H1 (cell line): ENCODE measurements around the gene FANCL. TPM values are rescaled to one million over a fixed set of nuclear protein-coding genes. Genes with fewer than 3 reads are reported as not detected.

Experiments
- CTCF ChIA-PET: fragments of 300-600 bp; sonication (Branson Sonifier 250); formaldehyde crosslinking; loops from one replicate; lab custom pipeline; 2021; ENCODE audit not compliant: partially characterized antibody; lab: Charles Lee
- POLR2A ChIA-PET: fragments of 300-600 bp; sonication (Branson Sonifier 250); formaldehyde crosslinking; loops from one replicate; lab custom pipeline; 2021; ENCODE audit warnings: inconsistent platforms; ENCODE audit not compliant: partially characterized antibody; lab: Charles Lee
- DNase-seq, 2 experiments: peaks; one replicate each; pipeline versions ENCODE4 v3.0.0 to v3.0.0-alpha.2; 2010 to 2022; ENCODE audit warnings: low spot score in 2 of 2, low read depth in 1 of 2, mixed read lengths in 1 of 2
- FAIRE-seq: peaks from 2 replicates; lab custom pipeline; 2011; peaks lifted over from hg19 to GRCh38; lab: Jason Lieb, UNC
- H2AFZ ChIP-seq: 2 replicates; pipeline ENCODE4 v1.8.1; 2012; ENCODE audit warnings: low read length, inconsistent platforms
- H2AK5ac ChIP-seq: 2 replicates; pipeline ENCODE4 v1.6.1; 2013; ENCODE audit warnings: low read depth, low read length
- H2BK120ac ChIP-seq: replicated peaks from 2 replicates; pipeline ENCODE3; 2013; ENCODE audit warnings: low read depth, low read length, inconsistent platforms
- H2BK12ac ChIP-seq: 2 replicates; pipeline ENCODE4 v1.6.1; 2013; ENCODE audit warnings: low read depth, low read length
- H2BK15ac ChIP-seq: 2 replicates; pipeline ENCODE4 v1.6.1; 2013; ENCODE audit warnings: low read length
- H2BK20ac ChIP-seq: 2 replicates; pipeline ENCODE4 v1.6.1; 2013; ENCODE audit warnings: low read length
- H2BK5ac ChIP-seq: 2 replicates; pipeline ENCODE4 v1.6.1; 2013; ENCODE audit warnings: low read depth, low read length
- H3K14ac ChIP-seq: 2 replicates; pipeline ENCODE4 v1.6.1; 2013; ENCODE audit warnings: inconsistent platforms; ENCODE audit not compliant: insufficient read length
- H3K18ac ChIP-seq: 2 replicates; pipeline ENCODE4 v1.6.1; 2013; ENCODE audit warnings: low read length; ENCODE audit errors: extremely low read depth
- H3K23ac ChIP-seq: 2 replicates; pipeline ENCODE4 v1.6.1; 2013; ENCODE audit warnings: inconsistent platforms; ENCODE audit not compliant: insufficient read length
- H3K23me2 ChIP-seq: 2 replicates; pipeline ENCODE4 v1.6.1; 2013; ENCODE audit warnings: low read depth, low read length
- H3K27ac ChIP-seq: 2 replicates; pipeline ENCODE4 v1.6.1; 2011; ENCODE audit warnings: low read depth, low read length, inconsistent platforms
- H3K27me3 ChIP-seq, 4 experiments: replicated peaks in 1 of 4; 1 replicate in 1 of 4; 2 replicates in 3 of 4; pipeline versions ENCODE4 v1.6.1 to v1.8.1; 2011 to 2013; ENCODE audit warnings: low read length in 3 of 4, mild to moderate bottlenecking in 3 of 4, inconsistent platforms in 2 of 4, mixed read lengths in 2 of 4, moderate library complexity in 1 of 4; ENCODE audit not compliant: control insufficient read depth in 3 of 4, insufficient read depth in 3 of 4; ENCODE audit errors: extremely low read depth in 1 of 4
- H3K36me3 ChIP-seq, 4 experiments: 2 replicates each; pipeline versions ENCODE4 v1.6.1 to v1.8.1; 2011 to 2013; ENCODE audit warnings: mild to moderate bottlenecking in 4 of 4, low read length in 3 of 4, moderate library complexity in 2 of 4, control low read depth in 1 of 4, inconsistent platforms in 1 of 4; ENCODE audit not compliant: insufficient read depth in 4 of 4, control insufficient read depth in 2 of 4
- H3K4ac ChIP-seq: replicated peaks from 2 replicates; pipeline ENCODE3; 2013; ENCODE audit warnings: low read length, low read depth, mixed read lengths, inconsistent platforms; ENCODE audit not compliant: insufficient read length
- H3K4me1 ChIP-seq, 4 experiments: replicated peaks in 1 of 4; 1 replicate in 1 of 4; 2 replicates in 3 of 4; pipeline versions ENCODE4 v1.6.1 to v1.8.1; 2011 to 2013; ENCODE audit warnings: low read length in 3 of 4, inconsistent platforms in 2 of 4, mixed read lengths in 1 of 4; ENCODE audit not compliant: insufficient read depth in 4 of 4, control insufficient read depth in 3 of 4
- H3K4me2 ChIP-seq, 2 experiments: 2 replicates each; pipeline versions ENCODE4 v1.6.1 to v1.8.1; 2011 to 2013; ENCODE audit warnings: low read depth in 2 of 2, low read length in 2 of 2, control low read depth in 1 of 2, inconsistent platforms in 1 of 2, mild to moderate bottlenecking in 1 of 2; ENCODE audit not compliant: insufficient read depth in 1 of 2
- H3K4me3 ChIP-seq, 4 experiments: fragments of 200-600, 300-600 bp in 1 of 4; sonication (generic), shearing (Covaris generic), sonication (Bioruptor Twin) in 1 of 4; 2 replicates each; pipeline versions ENCODE4 v1.5.1 to v1.8.1; 2011 to 2016; ENCODE audit warnings: low read length in 4 of 4, low read depth in 3 of 4, control low read depth in 2 of 4, inconsistent platforms in 2 of 4, mild to moderate bottlenecking in 2 of 4, mixed read lengths in 1 of 4, moderate library complexity in 1 of 4; ENCODE audit not compliant: insufficient read depth in 2 of 4; ENCODE audit errors: extremely low read depth in 1 of 4
- H3K56ac ChIP-seq: replicated peaks from 2 replicates; pipeline ENCODE3; 2013; ENCODE audit warnings: low read depth, mild to moderate bottlenecking, mixed read lengths, low read length, inconsistent platforms; ENCODE audit not compliant: insufficient read length
- H3K79me1 ChIP-seq: 2 replicates; pipeline ENCODE4 v1.6.1; 2013; ENCODE audit warnings: low read depth, low read length, control low read depth
- H3K79me2 ChIP-seq, 2 experiments: 2 replicates each; pipeline versions ENCODE4 v1.6.1 to v1.8.1; 2012 to 2013; ENCODE audit warnings: low read length in 2 of 2, mild to moderate bottlenecking in 2 of 2, inconsistent platforms in 1 of 2; ENCODE audit not compliant: insufficient read depth in 2 of 2, control insufficient read depth in 1 of 2
- H3K9ac ChIP-seq, 4 experiments: replicated peaks in 1 of 4; 1 replicate in 1 of 4; 2 replicates in 3 of 4; pipeline versions ENCODE4 v1.6.1 to v1.8.1; 2011 to 2013; ENCODE audit warnings: low read depth in 3 of 4, low read length in 3 of 4, control low read depth in 2 of 4, mild to moderate bottlenecking in 2 of 4, moderate library complexity in 2 of 4, inconsistent platforms in 1 of 4; ENCODE audit errors: extremely low read depth in 1 of 4
- H3K9me3 ChIP-seq, 2 experiments: 2 replicates each; pipeline versions ENCODE4 v1.6.1 to v1.8.1; 2012 to 2013; ENCODE audit warnings: mild to moderate bottlenecking in 2 of 2, moderate library complexity in 2 of 2, control low read depth in 1 of 2, inconsistent platforms in 1 of 2, low read depth in 1 of 2, low read length in 1 of 2, mixed read lengths in 1 of 2; ENCODE audit not compliant: insufficient read depth in 2 of 2
- H4K20me1 ChIP-seq, 2 experiments: replicated peaks in 1 of 2; 2 replicates each; pipeline versions ENCODE3 to v1.8.1; 2011 to 2013; ENCODE audit warnings: inconsistent platforms in 2 of 2, low read length in 2 of 2, mild to moderate bottlenecking in 1 of 2; ENCODE audit not compliant: insufficient read depth in 2 of 2, control insufficient read depth in 1 of 2
- H4K5ac ChIP-seq: 2 replicates; pipeline ENCODE4 v1.6.1; 2013; ENCODE audit warnings: low read length, low read depth, mixed read lengths, inconsistent platforms; ENCODE audit not compliant: insufficient read length
- H4K8ac ChIP-seq: 2 replicates; pipeline ENCODE4 v1.8.0; 2013; ENCODE audit warnings: mild to moderate bottlenecking, moderate library complexity, low read length, inconsistent platforms; ENCODE audit not compliant: insufficient read depth; ENCODE audit errors: extremely low read depth
- H4K91ac ChIP-seq: replicated peaks from 2 replicates; pipeline ENCODE3; 2013; ENCODE audit warnings: low read length, mixed read lengths, inconsistent platforms; ENCODE audit not compliant: insufficient read length
- ASH2L ChIP-seq: fragments of 200-600, 300-600 bp; sonication (generic); IDR thresholded peaks from one replicate; pipeline ENCODE4 v1.7.1; 2017; ENCODE audit warnings: low read length
- CHD1 ChIP-seq: IDR thresholded peaks from 2 replicates; pipeline ENCODE4 v1.6.1; 2012; ENCODE audit warnings: low read depth, low read length, improper control_type of control experiment
- EP300 ChIP-seq, 2 experiments: IDR thresholded peaks; 1 replicate in 1 of 2; 2 replicates in 1 of 2; pipeline ENCODE4 v1.6.1; 2011 to 2012; ENCODE audit warnings: low read depth in 2 of 2, low read length in 2 of 2, mild to moderate bottlenecking in 2 of 2, borderline replicate concordance in 1 of 2, inconsistent platforms in 1 of 2, moderate library complexity in 1 of 2
- EZH2 ChIP-seq: fragments of 200-600 bp; sonication (generic); IDR thresholded peaks from 2 replicates; pipeline ENCODE4 v1.7.1; 2012; ENCODE audit warnings: low read depth, mild to moderate bottlenecking, moderate library complexity, low read length, inconsistent platforms; ENCODE audit not compliant: severe bottlenecking
- GABPA ChIP-seq: IDR thresholded peaks from 2 replicates; pipeline ENCODE4 v1.6.1; 2011; ENCODE audit warnings: mild to moderate bottlenecking, low read length, moderate library complexity, borderline replicate concordance; ENCODE audit not compliant: insufficient read depth
- RBBP5 ChIP-seq: IDR thresholded peaks from 2 replicates; pipeline ENCODE4 v1.7.1; 2012; ENCODE audit warnings: low read depth, mild to moderate bottlenecking, inconsistent platforms, low read length, moderate library complexity, borderline replicate concordance
- RNF2 ChIP-seq: fragments of 200-900, 300-1000 bp; sonication (generic); IDR thresholded peaks from 2 replicates; pipeline ENCODE4 v1.7.1; 2016; ENCODE audit warnings: borderline replicate concordance, low read depth, mild to moderate bottlenecking, antibody characterized with exemption, low read length; ENCODE audit not compliant: poor library complexity, severe bottlenecking; ENCODE audit errors: missing control alignments
- SIRT6 ChIP-seq: IDR thresholded peaks from one replicate; pipeline ENCODE4 v1.7.1; 2012; ENCODE audit warnings: low read length, inconsistent platforms
- SP2 ChIP-seq: IDR thresholded peaks from 2 replicates; pipeline ENCODE4 v1.6.1; 2012; ENCODE audit warnings: mild to moderate bottlenecking, low read length, inconsistent platforms
- TAF7 ChIP-seq: optimal IDR thresholded peaks from 2 replicates; pipeline ENCODE3; 2011; ENCODE audit warnings: low read depth, mild to moderate bottlenecking, inconsistent platforms, low read length, moderate library complexity, borderline replicate concordance
- ZNF274 ChIP-seq: IDR thresholded peaks from 2 replicates; pipeline ENCODE4 v1.7.0; 2012; ENCODE audit warnings: low read length, borderline replicate concordance; ENCODE audit errors: extremely low read depth
- WGBS, 2 experiments: shearing (Covaris generic) in 1 of 2; methylation state at CpG; one replicate each; pipeline versions ENCODE4 v1.1.6 to v1.1.7; 2013 to 2015; ENCODE audit warnings: low lambda C conversion rate in 2 of 2, mixed read lengths in 2 of 2, inconsistent platforms in 1 of 2, low coverage in 1 of 2, missing lambda C conversion rate in 1 of 2; ENCODE audit not compliant: insufficient replicate concordance in 2 of 2, insufficient coverage in 1 of 2, insufficient read length in 1 of 2; ENCODE audit errors: extremely low coverage in 1 of 2, missing lambda C conversion rate in 1 of 2; 5-methylcytosine and 5-hydroxymethylcytosine counted together
- polyA plus RNA-seq, 7 experiments: library from polyadenylated mRNA; depleted of rRNA in 3 of 7; stranded (reverse) in 5 of 7; unstranded in 2 of 7; fragments of >200 nt in 5 of 7; fragments of 200-250 nt in 2 of 7; gene quantifications; 1 replicate in 5 of 7; 2 replicates in 1 of 7; 4 replicates in 1 of 7; pipeline versions ENCODE4 v1.2.1 to v1.2.3, GENCODE V29; 2011 to 2013; ENCODE audit warnings: missing spikeins in 2 of 7, mixed read lengths in 2 of 7
- total RNA-seq: library from RNA; stranded (reverse); fragmentation: NEBNext Ultra II Directional; extraction: Animal tissue kit (Norgen Biotek cat#: 25700); gene quantifications from 2 replicates; pipeline ENCODE4 v1.2.1, GENCODE V29; 2021
- TF ChIP-seq, protein P1 (sequence below): IDR thresholded peaks from 2 replicates; pipeline ENCODE4 v1.6.1; 2011; ENCODE audit warnings: low read depth, mild to moderate bottlenecking, low read length; ENCODE audit not compliant: insufficient read depth
- TF ChIP-seq, protein P2 (sequence below): IDR thresholded peaks from 2 replicates; pipeline ENCODE4 v1.6.1; 2012; ENCODE audit warnings: inconsistent platforms

The FANCL gene
- total and polyA plus RNA-seq, 2 of the 8 experiments (the other 6 are each of a cell fraction or from before 2014, with no cell fraction given) = 38.7 to 55.9 TPM

DNA sequence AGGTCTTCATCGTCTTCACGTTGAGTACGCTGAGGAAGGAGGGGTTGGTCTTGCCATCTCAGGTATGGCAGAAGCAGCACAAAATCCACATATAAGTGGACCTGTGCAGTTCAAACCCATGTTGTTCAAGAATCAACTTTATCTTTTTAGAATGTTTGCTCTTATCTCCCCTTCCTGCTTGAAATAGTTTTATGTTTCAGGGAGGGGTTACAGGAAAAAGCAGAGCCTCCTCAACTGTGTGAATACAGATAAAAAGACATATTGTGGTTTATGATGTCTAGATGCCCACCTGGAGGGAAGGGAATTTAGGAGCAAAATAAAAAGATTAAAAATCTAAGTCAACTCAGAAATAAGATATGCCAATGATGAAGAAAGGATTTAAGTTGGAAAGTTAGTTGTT lies 118.6 kb downstream of the FANCL start:
- no peak overlapping the region for H3K9ac ChIP-seq
- H3K79me1 ChIP-seq = no peaks in the 10 kb centered on the region
- H3K9me3 ChIP-seq = peaks cover 0 to 2% of the 10 kb centered on the region in 2 experiments; a peak in 1 of 4 replicates
- no peaks in the 10 kb centered on the region for H3K27me3 ChIP-seq
- no peaks in the 10 kb centered on the region for H4K20me1 ChIP-seq
- 94% methylated on average over 3 of the region's 3 CpGs; no CpG with 5 or more reads in 1 of the 2 experiments for WGBS, 2 experiments
- no peak overlapping the region for H3K4ac ChIP-seq
- no peak overlapping the region for H4K91ac ChIP-seq
- FAIRE-seq (no peak), DNase-seq (no peak)
- POLR2A ChIA-PET = no interaction called here
- no peaks in the 10 kb centered on the region for H3K23me2 ChIP-seq
- H4K5ac ChIP-seq = no peak overlapping the region
- no peak overlapping the region for H3K14ac ChIP-seq
- no peak overlapping the region for H3K23ac ChIP-seq
- no peak overlapping the region for H2BK12ac ChIP-seq
- H2BK15ac ChIP-seq = no peak overlapping the region
- peaks cover 0 to 8% (median 0%) of the 10 kb centered on the region in 4 experiments; a peak in 2 of 8 replicates for H3K36me3 ChIP-seq
- no peak overlapping the region for H3K4me2 ChIP-seq
- H3K56ac ChIP-seq = no peak overlapping the region
- H3K27ac ChIP-seq = no peak overlapping the region
- H3K4me3 ChIP-seq = no peak overlapping the region
- no peak overlapping the region for H2AK5ac ChIP-seq
- CTCF ChIA-PET = interaction anchor here (0.5 kb wide), 1 partner anchor 11 kb away, joined by 4 read pairs; no protein-coding TSS in a partner anchor
- no peak overlapping the region for H2AFZ ChIP-seq
- no peaks in the 10 kb centered on the region for H3K79me2 ChIP-seq
- no peak overlapping the region for H4K8ac ChIP-seq
- no peak overlapping the region for H2BK20ac ChIP-seq
- H2BK5ac ChIP-seq = no peak overlapping the region
- H2BK120ac ChIP-seq = no peak overlapping the region
- H3K18ac ChIP-seq = no peak overlapping the region
- no peaks in the 10 kb centered on the region for H3K4me1 ChIP-seq
- no peak for TF ChIP-seq TAF7
- TF ChIP-seq, protein P1, sequence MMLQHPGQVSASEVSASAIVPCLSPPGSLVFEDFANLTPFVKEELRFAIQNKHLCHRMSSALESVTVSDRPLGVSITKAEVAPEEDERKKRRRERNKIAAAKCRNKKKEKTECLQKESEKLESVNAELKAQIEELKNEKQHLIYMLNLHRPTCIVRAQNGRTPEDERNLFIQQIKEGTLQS = no peak
- TF ChIP-seq EZH2 = no peak
- TF ChIP-seq SP2 = no peak
- TF ChIP-seq RNF2 = no peak
- TF ChIP-seq ZNF274 = no peak
- TF ChIP-seq, protein P2, sequence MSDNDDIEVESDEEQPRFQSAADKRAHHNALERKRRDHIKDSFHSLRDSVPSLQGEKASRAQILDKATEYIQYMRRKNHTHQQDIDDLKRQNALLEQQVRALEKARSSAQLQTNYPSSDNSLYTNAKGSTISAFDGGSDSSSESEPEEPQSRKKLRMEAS = no peak
- no peak for TF ChIP-seq EP300 (IDR thresholded peaks at IDR 0.05; ENCODE audit: borderline replicate concordance in 1 of 2, low read depth in 2 of 2, low read length in 2 of 2)
- TF ChIP-seq RBBP5 = no peak
- no peak for TF ChIP-seq SIRT6
- TF ChIP-seq CHD1 = no peak
- no peak for TF ChIP-seq GABPA
- no peak for TF ChIP-seq ASH2L
